Left lung (tissue), 14 donors: ENCODE results near the gene CSNK1A1. TPM values are rescaled to one million over a fixed set of nuclear protein-coding genes. Genes with fewer than 3 reads are reported as not detected.
A peak's percentile ranks its signal among the peaks of the same experiment; 100 is the strongest.
"Not testable (repeated sequence)": the region's sequence is repeated elsewhere in the genome, so short reads cannot be mapped to it uniquely, and the experiment has no call there.

Experiments
- ATAC-seq: fragments of 200-7000 bp; cut with Tn5 transposase; one replicate; pipeline ENCODE4 v1.9.1; 2020; ENCODE audit warnings: moderate library complexity
- DNase-seq, 4 donors: peaks; one replicate each; pipeline ENCODE4 v3.0.0-alpha.2; 2013 to 2020
- H3K27ac ChIP-seq, 2 donors: fragments of 200-600 bp; sonication (generic) in 1 of 2; one replicate each; pipeline versions ENCODE4 v1.5.0 to v1.8.0; 2020 to 2021
- H3K27me3 ChIP-seq, 2 donors: fragments of 200-600 bp; sonication (generic) in 1 of 2; one replicate each; pipeline versions ENCODE4 v1.5.0 to v1.8.0; 2020 to 2021
- H3K36me3 ChIP-seq, 2 donors: fragments of 200-600 bp; sonication (generic) in 1 of 2; one replicate each; pipeline versions ENCODE4 v1.5.0 to v1.8.0; 2020 to 2021
- H3K4me1 ChIP-seq, 2 donors: fragments of 200-600 bp; one replicate each; pipeline ENCODE4 v1.8.0; 2021
- H3K4me3 ChIP-seq, 2 donors: fragments of 200-600 bp; sonication (generic) in 1 of 2; one replicate each; pipeline versions ENCODE4 v1.5.0 to v1.8.0; 2020 to 2021; ENCODE audit warnings: mild to moderate bottlenecking in 1 of 2
- H3K9me3 ChIP-seq, 2 donors: fragments of 200-600 bp; sonication (generic) in 1 of 2; one replicate each; pipeline versions ENCODE4 v1.5.0 to v1.8.0; 2020 to 2021
- intact Hi-C, 2 donors: fragments of 100-400 bp; cut with DNase I; formaldehyde crosslinking; loops; one replicate each; pipeline versions ENCODE4 v1.11.2 to v1.14.2; 2022
- long read RNA-seq, 12 donors: library from polyadenylated mRNA in 2 of 12; unstranded in 2 of 12; transcript quantifications; one replicate each; pipeline ENCODE4 v2.0.0 and lab custom pipeline, GENCODE V29; 2019 to 2026
- polyA plus RNA-seq, 6 donors: library from polyadenylated mRNA; unstranded; fragments of 120-200 nt; gene quantifications; one replicate each; pipeline ENCODE4 v1.2.1, GENCODE V29; 2013; ENCODE audit not compliant: insufficient read length in 6 of 6
- total RNA-seq, 2 donors: library from RNA; stranded (reverse); fragmentation: NEBNext Ultra II Directional; extraction: Animal tissue kit (Norgen Biotek cat#: 25700); gene quantifications; one replicate each; pipeline ENCODE4 v1.2.1, GENCODE V29; 2021
- TF ChIP-seq, protein P1 (sequence below), 2 donors: fragments of 200-600 bp; sonication (generic) in 1 of 2; IDR thresholded peaks; one replicate each; pipeline versions ENCODE4 v1.5.0 to v1.8.0; 2021; ENCODE audit warnings: antibody characterized with exemption in 2 of 2
- donor health status: DM: no; HTN: yes; CAD: no.
- donor health status: DM: no; HTN: no; CAD: no.

The CSNK1A1 gene
- total RNA-seq (100 to 1,000 TPM; 206 to 217 TPM), polyA plus RNA-seq (100 to 1,000 TPM; 196 to 218 (median 203) TPM)
- long read RNA-seq, donor 1, full-length matches to known transcripts, result 42 of 91 reads
- long read RNA-seq, donor 1, partial matches to known transcripts, result 49 of 91 reads
- long read RNA-seq, donor 1, other reads (novel, unspliced or antisense), result 0 of 91 reads
- long read RNA-seq, donor 2, full-length matches to known transcripts, result 28 of 78 reads
- long read RNA-seq, donor 2, partial matches to known transcripts, result 50 of 78 reads
- long read RNA-seq, donor 2, other reads (novel, unspliced or antisense), result 0 of 78 reads
- long read RNA-seq, donor 3, full-length matches to known transcripts, result 33 of 38 reads
- long read RNA-seq, donor 3, partial matches to known transcripts, result 5 of 38 reads
- long read RNA-seq, donor 3, other reads (novel, unspliced or antisense), result 0 of 38 reads
- long read RNA-seq, donor 4, full-length matches to known transcripts, result 17 of 73 reads
- long read RNA-seq, donor 4, partial matches to known transcripts, result 55 of 73 reads
- long read RNA-seq, donor 4, other reads (novel, unspliced or antisense), result 1 of 73 reads
- long read RNA-seq, donor 5, full-length matches to known transcripts, result 39 of 155 reads
- long read RNA-seq, donor 5, partial matches to known transcripts, result 116 of 155 reads
- long read RNA-seq, donor 5, other reads (novel, unspliced or antisense), result 0 of 155 reads
- long read RNA-seq, donor 6, full-length matches to known transcripts, result 41 of 65 reads
- long read RNA-seq, donor 6, partial matches to known transcripts, result 24 of 65 reads
- long read RNA-seq, donor 6, other reads (novel, unspliced or antisense), result 0 of 65 reads
- long read RNA-seq, donor 7, full-length matches to known transcripts, result 11 of 16 reads
- long read RNA-seq, donor 7, partial matches to known transcripts, result 5 of 16 reads
- long read RNA-seq, donor 7, other reads (novel, unspliced or antisense), result 0 of 16 reads
- long read RNA-seq, donor 8, full-length matches to known transcripts, result 28 of 36 reads
- long read RNA-seq, donor 8, partial matches to known transcripts, result 8 of 36 reads
- long read RNA-seq, donor 8, other reads (novel, unspliced or antisense), result 0 of 36 reads
- long read RNA-seq, donor 9, result 0 reads
- long read RNA-seq, donor 10, full-length matches to known transcripts, result 13 of 74 reads
- long read RNA-seq, donor 10, partial matches to known transcripts, result 57 of 74 reads
- long read RNA-seq, donor 10, other reads (novel, unspliced or antisense), result 4 of 74 reads
- long read RNA-seq, donor 11, full-length matches to known transcripts, result 26 of 51 reads
- long read RNA-seq, donor 11, partial matches to known transcripts, result 20 of 51 reads
- long read RNA-seq, donor 11, other reads (novel, unspliced or antisense), result 5 of 51 reads
- long read RNA-seq, donor 12, full-length matches to known transcripts, result 23 of 68 reads
- long read RNA-seq, donor 12, partial matches to known transcripts, result 45 of 68 reads
- long read RNA-seq, donor 12, other reads (novel, unspliced or antisense), result 0 of 68 reads

DNA sequence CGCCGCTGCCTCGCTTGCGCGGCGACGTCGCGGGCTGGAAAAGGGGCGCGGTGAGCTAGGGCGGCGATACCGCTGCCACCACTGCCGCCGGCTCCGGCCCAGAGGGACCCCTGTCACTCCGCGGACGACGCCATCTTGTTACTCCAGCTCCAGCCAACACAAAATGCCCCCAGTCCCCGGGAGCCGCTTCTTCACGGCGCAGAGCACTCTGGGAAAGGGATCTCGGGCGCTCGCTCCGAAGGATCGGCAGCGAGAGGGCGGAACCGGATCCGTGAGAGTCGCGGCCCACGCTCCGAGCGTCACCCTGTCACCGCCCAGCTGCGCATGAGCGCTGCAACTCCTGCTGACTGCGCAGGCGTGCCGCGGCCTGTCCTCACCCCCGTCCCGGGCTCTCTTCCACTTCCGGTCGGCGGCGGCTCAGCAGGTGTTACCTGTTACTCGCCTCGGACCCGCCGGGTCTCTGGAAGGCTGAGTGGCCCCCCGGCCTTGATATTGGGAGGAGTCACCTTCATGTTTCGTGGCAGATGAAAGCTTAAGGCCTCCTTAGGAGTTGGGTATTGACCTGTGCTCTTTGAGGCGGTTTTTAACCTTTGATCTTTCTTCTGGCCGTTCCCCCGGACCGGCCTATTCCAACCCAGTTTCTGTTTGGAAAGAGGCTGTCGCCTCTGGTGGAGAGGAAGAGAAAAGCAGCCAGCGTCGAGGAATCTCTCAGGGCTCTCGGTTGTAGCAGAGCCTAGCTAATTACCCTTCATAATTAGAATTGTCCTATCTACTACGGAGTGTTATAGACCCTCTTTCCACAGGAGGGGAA lies at the start of gene CSNK1A1:
TSS of gene CSNK1A1 (minus strand) at position 213 of the 811 bp plus-strand sequence. CDS start 475 bp downstream, outside the sequence.
- ATAC-seq, result peak; percentile 96
- TF ChIP-seq, protein P1, sequence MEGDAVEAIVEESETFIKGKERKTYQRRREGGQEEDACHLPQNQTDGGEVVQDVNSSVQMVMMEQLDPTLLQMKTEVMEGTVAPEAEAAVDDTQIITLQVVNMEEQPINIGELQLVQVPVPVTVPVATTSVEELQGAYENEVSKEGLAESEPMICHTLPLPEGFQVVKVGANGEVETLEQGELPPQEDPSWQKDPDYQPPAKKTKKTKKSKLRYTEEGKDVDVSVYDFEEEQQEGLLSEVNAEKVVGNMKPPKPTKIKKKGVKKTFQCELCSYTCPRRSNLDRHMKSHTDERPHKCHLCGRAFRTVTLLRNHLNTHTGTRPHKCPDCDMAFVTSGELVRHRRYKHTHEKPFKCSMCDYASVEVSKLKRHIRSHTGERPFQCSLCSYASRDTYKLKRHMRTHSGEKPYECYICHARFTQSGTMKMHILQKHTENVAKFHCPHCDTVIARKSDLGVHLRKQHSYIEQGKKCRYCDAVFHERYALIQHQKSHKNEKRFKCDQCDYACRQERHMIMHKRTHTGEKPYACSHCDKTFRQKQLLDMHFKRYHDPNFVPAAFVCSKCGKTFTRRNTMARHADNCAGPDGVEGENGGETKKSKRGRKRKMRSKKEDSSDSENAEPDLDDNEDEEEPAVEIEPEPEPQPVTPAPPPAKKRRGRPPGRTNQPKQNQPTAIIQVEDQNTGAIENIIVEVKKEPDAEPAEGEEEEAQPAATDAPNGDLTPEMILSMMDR (IDR thresholded peaks at IDR 0.05), result peak; percentile 56 to 62
- peak; percentile 99 to 100 (median 99) for DNase-seq
- H3K9me3 ChIP-seq, result no peaks in the 10 kb centered on the region
- peak within 1 kb of the TSS; percentile 99 for H3K27ac ChIP-seq
- intact Hi-C loops, result loop anchor here in 1 of 2 donors (5.0 kb wide), 1 partner anchor 109 kb away; no protein-coding TSS in a partner anchor
- peaks cover 23 to 38% of the 10 kb centered on the region in 2 donors for H3K4me1 ChIP-seq
- H3K27me3 ChIP-seq, result no peaks in the 10 kb centered on the region
- peaks cover 0 to 26% of the 10 kb centered on the region in 2 donors for H3K36me3 ChIP-seq
- H3K4me3 ChIP-seq, result peak within 1 kb of the TSS; percentile 89 to 94

DNA sequence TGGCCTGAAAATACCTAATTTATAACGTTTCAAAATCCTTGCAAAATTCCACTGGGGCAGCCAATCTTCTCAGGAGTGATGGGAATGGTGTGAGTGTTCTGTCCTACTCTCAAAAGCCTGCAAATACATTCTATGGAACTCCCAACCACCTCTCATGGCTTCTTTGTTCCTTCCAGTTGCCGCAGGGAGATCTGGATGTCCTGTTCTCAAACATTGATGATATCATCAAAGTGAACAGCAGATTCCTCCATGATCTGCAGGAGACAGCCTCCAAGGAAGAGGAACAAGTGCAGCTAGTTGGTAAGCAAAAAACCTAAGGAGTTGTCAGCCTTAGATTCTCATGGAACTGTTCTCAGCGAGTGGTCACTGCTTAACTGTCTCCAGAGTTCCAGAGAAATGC lies 49.7 kb upstream of the CSNK1A1 start:
- DNase-seq (no peak), ATAC-seq (no peak)
- Histone ChIP-seq H3K9me3 (no peaks in the 10 kb centered on the region), H3K36me3 (no peaks in the 10 kb centered on the region), H3K4me3 (no peak overlapping the region), H3K27ac (no peak overlapping the region), H3K27me3 (no peaks in the 10 kb centered on the region), H3K4me1 (peaks cover 0 to 6% of the 10 kb centered on the region in 2 donors)
- TF ChIP-seq, protein P1 (IDR thresholded peaks at IDR 0.05), result no peak
- intact Hi-C loops, result no loop called here

DNA sequence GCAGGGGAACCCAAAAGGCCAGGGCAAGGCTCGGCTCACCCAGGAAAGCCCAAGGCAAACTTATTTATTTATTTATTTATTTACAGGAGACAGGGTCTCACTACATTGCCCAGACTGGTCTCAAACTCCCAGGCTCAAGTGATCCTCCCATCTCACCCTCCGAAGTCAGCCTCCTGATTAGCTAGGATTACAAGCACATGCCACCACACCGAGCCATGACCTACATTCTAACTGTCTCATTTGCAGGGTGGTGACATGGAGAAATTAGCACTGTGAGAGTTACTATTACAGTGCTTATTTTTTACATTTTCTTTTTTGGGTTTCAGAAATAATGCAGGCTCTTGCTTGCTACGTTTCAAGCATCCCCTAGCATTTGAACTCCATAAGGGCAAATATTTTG lies 48.1 kb upstream of the CSNK1A1 start:
- DNase-seq, result no peak
- no peak for ATAC-seq
- H3K27ac ChIP-seq, result no peak overlapping the region
- H3K27me3 ChIP-seq, result no peaks in the 10 kb centered on the region
- no peaks in the 10 kb centered on the region for H3K9me3 ChIP-seq
- TF ChIP-seq, protein P1 (IDR thresholded peaks at IDR 0.05), result no peak
- no peaks in the 10 kb centered on the region for H3K36me3 ChIP-seq
- no peaks in the 10 kb centered on the region for H3K4me1 ChIP-seq
- H3K4me3 ChIP-seq, result no peak overlapping the region
- intact Hi-C loops, result no loop called here

DNA sequence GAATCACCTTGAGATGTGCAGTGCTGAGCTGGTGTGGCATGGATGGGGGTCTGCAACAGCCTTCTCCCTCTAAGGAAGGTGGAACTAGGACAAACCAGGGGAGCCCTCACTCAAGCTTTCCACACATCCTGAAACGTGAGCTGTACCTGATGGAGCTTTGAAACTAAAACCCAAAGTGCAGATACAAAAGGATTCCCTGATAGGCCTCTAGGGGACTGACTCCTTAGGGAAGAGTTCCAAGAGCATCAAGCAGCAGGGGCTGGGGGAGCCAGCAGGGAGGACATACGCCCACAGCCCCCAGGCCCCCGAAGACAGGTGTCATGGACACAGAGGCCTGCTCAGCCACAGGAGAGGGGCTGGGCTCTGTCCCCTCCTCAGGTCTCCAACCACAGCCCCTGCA lies 47.7 kb upstream of the CSNK1A1 start:
- ATAC-seq (no peak), DNase-seq (no peak)
- Histone ChIP-seq H3K27me3 (no peaks in the 10 kb centered on the region), H3K4me1 (no peaks in the 10 kb centered on the region), H3K36me3 (no peaks in the 10 kb centered on the region), H3K4me3 (no peak overlapping the region), H3K9me3 (no peaks in the 10 kb centered on the region), H3K27ac (no peak overlapping the region)
- TF ChIP-seq, protein P1 (IDR thresholded peaks at IDR 0.05), result no peak
- intact Hi-C loops, result no loop called here

DNA sequence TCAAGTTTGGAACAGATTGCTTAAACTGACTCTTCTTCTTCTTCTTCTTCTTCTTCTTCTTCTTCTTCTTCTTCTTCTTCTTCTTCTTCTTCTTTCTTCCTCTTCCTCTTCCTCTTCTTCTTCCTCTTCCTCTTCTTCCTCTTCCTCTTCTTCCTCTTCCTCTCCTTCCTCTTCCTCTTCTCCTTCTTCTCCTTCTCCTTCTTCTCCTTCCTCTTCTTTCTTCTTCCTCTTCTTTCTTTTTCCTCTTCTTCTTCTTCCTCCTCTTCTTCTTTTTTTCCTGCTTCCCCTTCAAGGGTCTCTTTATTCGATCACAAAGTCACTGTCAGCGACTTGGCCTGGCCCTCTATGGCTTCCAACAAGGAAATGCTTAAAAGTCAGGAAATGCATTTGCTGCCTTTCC lies 47.0 kb upstream of the CSNK1A1 start:
- H3K27me3 ChIP-seq, DNase-seq, H3K9me3 ChIP-seq, ATAC-seq, intact Hi-C loops, H3K36me3 ChIP-seq, H3K4me1 ChIP-seq, H3K4me3 ChIP-seq: not testable (repeated sequence)
- peak overlapping the region in 1 of 2 donors; percentile 45 for H3K27ac ChIP-seq
